ENCODE data around the gene ARSJ. TPM values are rescaled to one million over a fixed set of nuclear protein-coding genes. Genes with fewer than 3 reads are reported as not detected.

Gene ARSJ
- total RNA-seq, 1 donor from 2014 or later = 3.1 TPM

DNA sequence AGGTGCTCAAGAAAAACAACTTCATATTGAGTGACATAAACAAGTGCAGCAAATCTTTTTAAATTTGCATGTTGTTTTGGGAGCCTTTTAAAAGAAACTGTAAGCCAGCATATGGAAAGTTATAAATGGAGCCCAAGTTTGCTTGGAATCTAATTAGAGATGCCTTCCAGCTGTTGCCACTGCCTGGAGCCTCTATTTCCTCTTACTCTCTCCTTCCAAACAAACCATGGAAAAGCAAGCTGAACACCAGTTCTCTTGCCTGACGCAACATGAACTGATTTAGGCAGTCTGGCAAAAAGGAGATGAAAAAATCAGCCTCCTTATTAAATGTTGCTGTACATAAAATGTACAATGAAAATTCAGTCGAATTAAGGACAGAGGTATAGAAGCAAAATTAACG, 21.5 kb downstream of the ARSJ start:
- no peaks in the 10 kb centered on the region for H3K36me3 Mint-ChIP-seq
- no peak for DNase-seq (ENCODE audit: low spot score in 2 of 2, unreplicated experiment in 2 of 2)
- H3K27me3 Mint-ChIP-seq (ENCODE audit: low read depth) = no peaks in the 10 kb centered on the region
- no peak overlapping the region for H3K27ac Mint-ChIP-seq
- H3K4me3 Mint-ChIP-seq = no peak overlapping the region
- H3K4me1 Mint-ChIP-seq = peaks cover 60% of the 10 kb centered on the region
- no peak for TF ChIP-seq CTCF (IDR thresholded peaks at IDR 0.05; ENCODE audit: unreplicated experiment)
- H3K9me3 Mint-ChIP-seq = no peaks in the 10 kb centered on the region

GRCh38 chr4:113955948-113956347, 23.5 kb downstream of the ARSJ start:
- H3K36me3 Mint-ChIP-seq = no peaks in the 10 kb centered on the region

GRCh38 chr4:113955411-113955810, 24.0 kb downstream of the ARSJ start:
- Mint-ChIP-seq H3K27ac (no peak overlapping the region), H3K4me1 (peaks cover 49% of the 10 kb centered on the region), H3K27me3 (ENCODE audit: low read depth) (no peaks in the 10 kb centered on the region), H3K4me3 (no peak overlapping the region), H3K9me3 (no peaks in the 10 kb centered on the region), H3K36me3 (no peaks in the 10 kb centered on the region)
- DNase-seq (ENCODE audit: low spot score in 2 of 2, unreplicated experiment in 2 of 2) = no peak
- no peak for TF ChIP-seq CTCF (IDR thresholded peaks at IDR 0.05; ENCODE audit: unreplicated experiment)

More at GRCh38 chr4:113955948-113956347, 23.5 kb downstream of the ARSJ start:
- no peak for TF ChIP-seq CTCF (IDR thresholded peaks at IDR 0.05; ENCODE audit: unreplicated experiment)
- Mint-ChIP-seq H3K4me3 (no peak overlapping the region), H3K9me3 (no peaks in the 10 kb centered on the region), H3K27me3 (ENCODE audit: low read depth) (no peaks in the 10 kb centered on the region), H3K27ac (peak overlapping the region; percentile 14), H3K4me1 (peaks cover 51% of the 10 kb centered on the region)
- DNase-seq (ENCODE audit: low spot score in 2 of 2, unreplicated experiment in 2 of 2) = no peak

GRCh38 chr4:113953888-113954287, 25.6 kb downstream of the ARSJ start:
- H3K4me3 Mint-ChIP-seq = no peak overlapping the region
- no peak for DNase-seq (ENCODE audit: low spot score in 2 of 2, unreplicated experiment in 2 of 2)
- no peaks in the 10 kb centered on the region for H3K36me3 Mint-ChIP-seq
- no peaks in the 10 kb centered on the region for H3K9me3 Mint-ChIP-seq
- no peak for TF ChIP-seq CTCF (IDR thresholded peaks at IDR 0.05; ENCODE audit: unreplicated experiment)
- no peaks in the 10 kb centered on the region for H3K27me3 Mint-ChIP-seq (ENCODE audit: low read depth)
- H3K27ac Mint-ChIP-seq = no peak overlapping the region
- peaks cover 44% of the 10 kb centered on the region for H3K4me1 Mint-ChIP-seq

GRCh38 chr4:113952452-113953029, 26.9 kb downstream of the ARSJ start:
- H3K27me3 Mint-ChIP-seq (ENCODE audit: low read depth) = no peaks in the 10 kb centered on the region
- TF ChIP-seq CTCF (IDR thresholded peaks at IDR 0.05; ENCODE audit: unreplicated experiment) = peak; percentile 40
- no peak overlapping the region for H3K4me3 Mint-ChIP-seq
- no peak for DNase-seq (ENCODE audit: low spot score in 2 of 2, unreplicated experiment in 2 of 2)
- H3K9me3 Mint-ChIP-seq = no peaks in the 10 kb centered on the region
- no peak overlapping the region for H3K27ac Mint-ChIP-seq
- H3K4me1 Mint-ChIP-seq = peaks cover 32% of the 10 kb centered on the region
- no peaks in the 10 kb centered on the region for H3K36me3 Mint-ChIP-seq

- Mint-ChIP-seq H3K4me1 (peaks cover 31% of the 10 kb centered on the region), H3K36me3 (no peaks in the 10 kb centered on the region), H3K27ac (peak overlapping the region; percentile 52), H3K9me3 (no peaks in the 10 kb centered on the region), H3K27me3 (ENCODE audit: low read depth) (no peaks in the 10 kb centered on the region), H3K4me3 (no peak overlapping the region)
- TF ChIP-seq CTCF (IDR thresholded peaks at IDR 0.05; ENCODE audit: unreplicated experiment) = no peak
- no peak for DNase-seq (ENCODE audit: low spot score in 2 of 2, unreplicated experiment in 2 of 2)
Observed at GRCh38 chr4:113951263-113951662, 28.2 kb downstream of the ARSJ start.

Data from mesothelial cell of epicardium (in vitro differentiated cells).